ENCODE results near the gene AKAP1.

AKAP1 gene

DNA sequence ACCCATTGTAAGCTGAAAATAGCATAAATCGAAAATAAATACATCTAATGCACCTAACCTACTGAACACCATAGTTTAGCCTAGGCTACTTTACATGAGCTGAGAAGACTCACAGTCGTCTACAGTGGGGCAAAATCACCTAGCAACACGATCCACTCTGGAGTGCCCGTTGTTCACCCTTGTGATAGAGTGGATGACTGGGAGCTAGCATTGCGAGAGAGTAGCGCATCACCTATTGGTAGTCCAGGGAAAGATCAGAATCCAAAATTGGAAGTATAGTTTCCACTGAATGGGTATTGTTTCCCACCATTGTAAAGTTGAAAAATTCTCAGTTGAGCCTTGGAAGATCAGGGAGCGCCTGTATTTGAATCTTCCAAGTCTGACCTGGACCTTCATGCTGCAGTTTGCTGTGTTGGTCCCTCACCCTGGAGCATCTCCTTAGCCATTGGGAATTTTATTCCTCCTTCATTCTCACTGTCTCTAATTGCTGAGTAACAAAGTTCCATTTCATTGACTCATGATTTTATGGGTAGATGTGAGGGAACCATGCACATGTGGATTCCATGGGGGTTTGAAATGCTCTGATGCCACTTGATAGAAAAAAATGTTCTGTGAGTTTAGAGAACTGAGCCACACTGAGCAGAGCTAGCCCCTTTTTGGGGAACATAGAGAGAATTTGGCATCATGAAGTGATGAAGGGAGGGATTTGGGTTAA is 19.6 kb downstream of the AKAP1 start:
- ChIA-PET CTCF (no interaction called here), POLR2A (no interaction called here)
- DNase-seq (ENCODE audit: extremely low spot score), result no peak
- no peak for TF ChIP-seq ARNT (IDR thresholded peaks at IDR 0.05)
- TF ChIP-seq FOXK2 (IDR thresholded peaks at IDR 0.05), result no peak
- no peak for TF ChIP-seq HDGF (IDR thresholded peaks at IDR 0.05; ENCODE audit: borderline replicate concordance)
- no peak for TF ChIP-seq FOXM1 (IDR thresholded peaks at IDR 0.05; ENCODE audit: borderline replicate concordance)
- no peak for TF ChIP-seq SP1 (IDR thresholded peaks at IDR 0.05)
- TF ChIP-seq LEF1 (IDR thresholded peaks at IDR 0.05; ENCODE audit: borderline replicate concordance), result no peak
- TF ChIP-seq ELF4 (IDR thresholded peaks at IDR 0.05), result no peak
- no peak for TF ChIP-seq SUZ12 (IDR thresholded peaks at IDR 0.05)
- TF ChIP-seq TARDBP (IDR thresholded peaks at IDR 0.05), result no peak
- no peak for TF ChIP-seq ZNF384 (IDR thresholded peaks at IDR 0.05)
- TF ChIP-seq L3MBTL2 (conservative IDR thresholded peaks at IDR 0.05), result no peak

DNA sequence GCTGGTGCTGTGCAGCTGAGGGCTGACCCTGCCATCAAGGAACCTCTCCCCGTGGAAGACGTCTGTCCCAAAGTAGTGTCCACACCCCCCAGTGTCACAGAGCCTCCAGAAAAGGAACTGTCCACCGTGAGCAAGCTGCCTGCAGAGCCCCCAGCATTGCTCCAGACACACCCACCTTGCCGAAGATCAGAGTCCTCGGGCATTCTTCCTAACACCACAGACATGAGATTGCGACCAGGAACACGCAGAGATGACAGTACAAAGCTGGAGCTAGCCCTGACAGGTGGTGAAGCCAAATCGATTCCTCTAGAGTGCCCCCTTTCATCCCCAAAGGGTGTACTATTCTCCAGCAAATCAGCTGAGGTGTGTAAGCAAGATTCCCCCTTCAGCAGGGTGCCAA is 20.5 kb downstream of the AKAP1 start:
- ChIA-PET CTCF (interaction anchor here (0.6 to 1.7 kb wide), 3 partner anchors 17 to 660 kb away, joined by 3 to 4 read pairs (median 3); no protein-coding TSS in a partner anchor), POLR2A (interaction anchor here (1.3 to 3.1 kb wide), 3 partner anchors 17 to 23 kb away, joined by 3 to 21 read pairs (median 4); partner anchors contain the start of gene AKAP1)
- TF ChIP-seq LEF1 (IDR thresholded peaks at IDR 0.05; ENCODE audit: borderline replicate concordance), result no peak
- no peak for TF ChIP-seq FOXA1 (IDR thresholded peaks at IDR 0.05)
- TF ChIP-seq CTBP1 (IDR thresholded peaks at IDR 0.05; ENCODE audit: borderline replicate concordance), result no peak
- TF ChIP-seq SP1 (IDR thresholded peaks at IDR 0.05), result no peak
- no peak for TF ChIP-seq ZNF384 (IDR thresholded peaks at IDR 0.05)
- TF ChIP-seq NFRKB (IDR thresholded peaks at IDR 0.05), result no peak
- TF ChIP-seq ARNT (IDR thresholded peaks at IDR 0.05), result no peak
- TF ChIP-seq L3MBTL2 (conservative IDR thresholded peaks at IDR 0.05), result no peak
- TF ChIP-seq HDGF (IDR thresholded peaks at IDR 0.05; ENCODE audit: borderline replicate concordance), result no peak
- no peak for TF ChIP-seq TARDBP (IDR thresholded peaks at IDR 0.05)
- no peak for TF ChIP-seq FOXM1 (IDR thresholded peaks at IDR 0.05; ENCODE audit: borderline replicate concordance)
- TF ChIP-seq ELF4 (IDR thresholded peaks at IDR 0.05), result no peak
- TF ChIP-seq PKNOX1 (IDR thresholded peaks at IDR 0.05), result no peak
- no peak for TF ChIP-seq FOXK2 (IDR thresholded peaks at IDR 0.05)
- no peak for TF ChIP-seq SUZ12 (IDR thresholded peaks at IDR 0.05)
- no peak for DNase-seq (ENCODE audit: extremely low spot score)

DNA sequence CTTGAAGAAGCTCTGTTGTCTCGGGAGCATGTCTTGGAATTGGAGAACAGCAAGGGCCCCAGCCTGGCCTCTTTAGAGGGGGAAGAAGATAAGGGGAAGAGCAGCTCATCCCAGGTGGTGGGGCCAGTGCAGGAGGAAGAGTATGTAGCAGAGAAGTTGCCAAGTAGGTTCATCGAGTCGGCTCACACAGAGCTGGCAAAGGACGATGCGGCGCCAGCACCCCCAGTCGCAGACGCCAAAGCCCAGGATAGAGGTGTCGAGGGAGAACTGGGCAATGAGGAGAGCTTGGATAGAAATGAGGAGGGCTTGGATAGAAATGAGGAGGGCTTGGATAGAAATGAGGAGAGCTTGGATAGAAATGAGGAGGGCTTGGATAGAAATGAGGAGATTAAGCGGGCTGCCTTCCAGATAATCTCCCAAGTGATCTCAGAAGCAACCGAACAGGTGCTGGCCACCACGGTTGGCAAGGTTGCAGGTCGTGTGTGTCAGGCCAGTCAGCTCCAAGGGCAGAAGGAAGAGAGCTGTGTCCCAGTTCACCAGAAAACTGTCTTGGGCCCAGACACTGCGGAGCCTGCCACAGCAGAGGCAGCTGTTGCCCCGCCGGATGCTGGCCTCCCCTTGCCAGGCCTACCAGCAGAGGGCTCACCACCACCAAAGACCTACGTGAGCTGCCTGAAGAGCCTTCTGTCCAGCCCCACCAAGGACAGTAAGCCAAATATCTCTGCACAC is 21.2 kb downstream of the AKAP1 start:
- CTCF ChIA-PET, result interaction anchor here (0.6 to 1.7 kb wide), 9 partner anchors 8 to 660 kb away, joined by 3 to 9 read pairs (median 4); no protein-coding TSS in a partner anchor
- POLR2A ChIA-PET, result interaction anchor here (1.3 to 3.1 kb wide), 3 partner anchors 16 to 24 kb away, joined by 3 to 21 read pairs (median 4); partner anchors contain the start of gene AKAP1

GRCh38 chr17:57106836-57107497 is 21.9 kb downstream of the AKAP1 start:
- POLR2A ChIA-PET, result interaction anchor here (1.3 to 3.1 kb wide), 3 partner anchors 15 to 24 kb away, joined by 3 to 21 read pairs (median 4); partner anchors contain the start of gene AKAP1
- TF ChIP-seq L3MBTL2 (conservative IDR thresholded peaks at IDR 0.05) (no peak), SP1 (IDR thresholded peaks at IDR 0.05) (no peak), FOXA1 (IDR thresholded peaks at IDR 0.05) (no peak), FOXK2 (IDR thresholded peaks at IDR 0.05) (no peak)
- CTCF ChIA-PET, result interaction anchor here (1.0 to 1.7 kb wide), 7 partner anchors 9 to 101 kb away, joined by 3 to 9 read pairs (median 5); no protein-coding TSS in a partner anchor
- no peak for DNase-seq (ENCODE audit: extremely low spot score)

More for the DNA sequence above, 21.2 kb downstream of the AKAP1 start:
- peak; percentile 74 for DNase-seq (ENCODE audit: extremely low spot score)
- TF ChIP-seq ZNF384 (IDR thresholded peaks at IDR 0.05) (no peak), FOXM1 (IDR thresholded peaks at IDR 0.05; ENCODE audit: borderline replicate concordance) (no peak), L3MBTL2 (conservative IDR thresholded peaks at IDR 0.05) (no peak), CTBP1 (IDR thresholded peaks at IDR 0.05; ENCODE audit: borderline replicate concordance) (no peak), SUZ12 (IDR thresholded peaks at IDR 0.05) (no peak), NFRKB (IDR thresholded peaks at IDR 0.05) (no peak), FOXA1 (IDR thresholded peaks at IDR 0.05) (no peak), FOXK2 (IDR thresholded peaks at IDR 0.05) (no peak), BHLHE40 (IDR thresholded peaks at IDR 0.05; ENCODE audit: borderline replicate concordance) (no peak), TARDBP (IDR thresholded peaks at IDR 0.05) (no peak), HDGF (IDR thresholded peaks at IDR 0.05; ENCODE audit: borderline replicate concordance) (no peak), ARNT (IDR thresholded peaks at IDR 0.05) (no peak)

GRCh38 chr17:57107498-57108101 is 22.6 kb downstream of the AKAP1 start:
- TF ChIP-seq ZNF384 (IDR thresholded peaks at IDR 0.05) (peak; percentile 85; the same call in 1 of the 2 replicates), FOXK2 (IDR thresholded peaks at IDR 0.05) (no peak), CTBP1 (IDR thresholded peaks at IDR 0.05; ENCODE audit: borderline replicate concordance) (no peak)
- CTCF ChIA-PET, result interaction anchor here (0.7 to 1.6 kb wide), 7 partner anchors 10 to 137 kb away, joined by 3 to 9 read pairs (median 5); no protein-coding TSS in a partner anchor
- POLR2A ChIA-PET, result interaction anchor here (3.1 kb wide), 1 partner anchor 22 kb away, joined by 21 read pairs; the partner anchor contains the start of gene AKAP1
- DNase-seq (ENCODE audit: extremely low spot score), result no peak

Measured in HEK293T (cell line).